ENCODE data around the gene SLC66A1.
"Not testable (repeated sequence)": the region's sequence is repeated elsewhere in the genome, so short reads cannot be mapped to it uniquely, and the experiment has no call there.

SLC66A1 gene, protein sequence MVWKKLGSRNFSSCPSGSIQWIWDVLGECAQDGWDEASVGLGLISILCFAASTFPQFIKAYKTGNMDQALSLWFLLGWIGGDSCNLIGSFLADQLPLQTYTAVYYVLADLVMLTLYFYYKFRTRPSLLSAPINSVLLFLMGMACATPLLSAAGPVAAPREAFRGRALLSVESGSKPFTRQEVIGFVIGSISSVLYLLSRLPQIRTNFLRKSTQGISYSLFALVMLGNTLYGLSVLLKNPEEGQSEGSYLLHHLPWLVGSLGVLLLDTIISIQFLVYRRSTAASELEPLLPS

DNA sequence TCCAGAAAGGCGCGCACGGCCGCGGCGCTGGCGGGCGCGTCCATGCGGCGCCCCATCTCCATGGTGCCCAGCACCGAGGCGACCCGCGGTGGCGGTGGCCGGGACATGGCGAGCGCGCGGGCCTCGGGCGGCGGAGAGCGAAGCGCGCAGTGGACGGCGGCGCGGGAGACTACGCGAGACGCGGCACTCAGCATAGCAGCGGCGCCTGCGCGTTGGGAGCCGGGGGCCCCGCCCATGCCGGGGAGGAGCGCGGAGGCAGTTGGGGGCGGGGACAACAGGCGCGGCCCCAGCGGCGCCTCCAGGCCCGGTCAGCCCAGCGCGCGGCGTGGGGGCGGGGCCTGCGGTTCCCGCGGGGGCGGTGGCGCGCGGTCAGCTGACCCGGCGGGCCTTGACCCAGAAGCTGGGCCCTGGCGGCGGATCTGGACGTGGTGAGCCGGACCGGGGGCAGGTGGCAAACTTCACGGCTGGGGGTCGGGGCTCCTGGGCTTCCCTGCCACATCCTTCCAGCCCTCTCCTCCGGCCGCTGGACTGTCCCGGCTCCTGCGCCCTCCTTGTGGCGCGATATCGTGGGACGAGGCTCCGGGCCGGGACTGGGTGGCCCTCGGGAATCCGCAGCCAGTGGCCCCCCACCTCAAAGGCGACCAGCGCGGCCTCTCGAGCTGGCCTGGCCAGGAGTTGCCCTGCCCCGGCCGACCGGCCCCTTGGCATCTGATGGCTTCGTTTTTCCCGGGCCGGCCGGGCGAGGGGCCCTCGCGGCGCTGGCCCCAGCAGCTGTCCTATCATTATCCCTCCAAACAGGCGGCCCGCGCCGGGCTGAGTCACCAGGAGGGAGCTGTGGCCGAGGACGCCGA, at the start of gene SLC66A1, which contains the start of gene AKR7A2:
Gene SLC66A1, plus strand, starts transcription at position 396 of the 851 bp plus-strand sequence. CDS start 5,352 bp downstream, outside the sequence.
Gene AKR7A2, minus strand, starts transcription at position 214 of the 851 bp plus-strand sequence. Its CDS starts 20 bp downstream, at position 194.
- DNase-seq: peak; percentile 38

DNA sequence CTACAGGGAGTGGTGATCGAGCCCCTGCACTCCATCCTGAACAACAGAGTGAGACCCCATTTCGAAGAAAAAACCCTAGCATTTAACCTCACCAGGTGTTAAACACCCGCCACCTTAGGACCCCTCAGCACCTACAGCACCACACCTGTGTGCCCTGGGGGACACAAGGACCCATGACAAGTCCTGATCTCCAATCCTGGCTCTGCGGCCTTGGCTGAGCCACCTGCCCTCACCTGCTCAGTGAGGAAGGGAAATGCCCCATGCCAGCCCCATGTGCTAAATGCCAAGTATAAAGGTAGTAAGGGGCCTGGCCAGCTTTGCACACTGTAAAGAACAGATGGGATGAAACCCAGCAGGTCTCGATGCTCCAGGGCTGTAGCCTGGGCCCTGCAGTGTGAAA, 49.4 kb upstream of the SLC66A1 start:
- DNase-seq: no peak

DNA sequence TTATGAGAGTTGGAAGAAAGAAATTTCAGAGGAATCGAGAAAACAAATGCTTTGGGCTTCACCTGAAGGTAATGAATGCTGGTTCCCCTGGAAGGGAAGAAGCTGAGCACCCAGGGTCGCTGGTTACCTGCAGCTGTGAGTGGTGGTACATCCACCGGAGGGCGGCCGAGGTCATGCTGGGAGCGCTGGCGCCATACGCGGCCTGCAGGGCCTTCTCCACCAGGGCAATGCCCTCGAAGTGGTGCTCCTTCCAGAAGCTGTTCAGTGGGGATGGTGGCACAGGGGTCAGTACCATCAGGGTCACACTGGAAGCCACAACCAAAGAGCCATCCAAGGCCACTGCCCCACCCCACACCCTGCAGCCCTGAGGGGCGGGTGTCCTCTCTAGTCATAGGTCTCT, 43.7 kb upstream of the SLC66A1 start:
- no peak for DNase-seq

DNA sequence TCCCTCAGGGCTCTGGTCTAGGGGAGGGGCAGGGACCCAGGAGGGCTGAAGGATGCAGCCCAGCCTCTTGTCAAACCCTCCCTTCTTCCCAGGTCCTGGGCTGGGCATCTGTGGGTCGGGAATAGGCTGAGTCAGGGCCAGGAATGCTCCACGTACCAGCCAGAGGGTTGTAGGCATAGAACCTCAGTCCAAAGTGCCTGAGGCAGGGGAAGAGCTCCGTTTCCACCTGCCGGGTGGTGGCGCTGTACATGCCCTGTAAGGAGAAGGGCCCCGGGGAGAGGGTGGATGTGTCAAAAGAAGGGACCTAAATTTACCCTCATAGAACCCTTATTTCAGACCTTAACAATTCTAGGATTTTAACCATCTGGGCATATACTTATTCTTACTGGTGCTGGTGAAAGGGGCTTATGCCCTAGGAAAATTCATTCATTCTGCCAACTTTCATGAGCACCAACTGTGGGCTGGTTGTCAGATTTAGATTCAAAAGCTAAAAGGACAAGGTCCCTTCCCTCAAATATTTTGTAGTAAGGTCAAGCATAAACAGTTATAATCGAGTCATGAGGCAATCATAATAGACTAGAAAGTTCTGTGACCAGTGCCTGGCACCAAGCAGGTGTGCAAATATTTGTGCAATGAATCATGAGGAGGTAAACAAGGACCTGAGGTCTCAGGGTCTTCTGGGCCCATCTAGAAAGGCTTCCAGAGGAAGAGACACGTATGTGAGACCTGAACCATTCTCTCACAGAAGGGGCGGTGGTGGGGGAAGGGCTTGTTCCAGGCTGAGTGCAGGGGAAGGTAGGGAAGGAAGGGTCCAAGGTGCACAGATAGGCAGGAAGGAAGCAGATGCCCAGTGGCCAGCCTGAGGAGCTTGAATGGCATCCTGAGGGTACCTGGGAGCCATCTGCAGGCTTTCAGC, 42.4 kb upstream of the SLC66A1 start:
- not testable (repeated sequence) for DNase-seq

DNA sequence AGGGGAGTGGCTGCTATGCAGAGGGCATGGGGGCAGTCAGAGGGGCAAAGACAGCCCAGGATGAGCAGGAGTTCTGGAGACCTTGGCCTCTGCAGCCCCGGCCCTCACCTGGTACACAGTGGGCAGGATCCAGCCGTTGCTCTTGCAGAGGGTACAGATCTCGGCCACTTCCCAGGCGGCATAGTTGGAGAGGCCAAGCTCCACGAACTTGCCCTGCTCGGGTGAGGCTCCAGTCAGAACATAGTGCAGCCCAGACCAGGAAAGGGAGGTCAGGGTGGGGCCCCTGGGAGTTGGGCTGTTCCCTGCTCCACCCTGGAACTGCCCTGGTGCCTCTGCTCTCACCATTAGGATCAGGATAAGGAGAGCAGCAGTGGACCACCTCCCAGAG, 41.8 kb upstream of the SLC66A1 start:
- DNase-seq: not testable (repeated sequence)

DNA sequence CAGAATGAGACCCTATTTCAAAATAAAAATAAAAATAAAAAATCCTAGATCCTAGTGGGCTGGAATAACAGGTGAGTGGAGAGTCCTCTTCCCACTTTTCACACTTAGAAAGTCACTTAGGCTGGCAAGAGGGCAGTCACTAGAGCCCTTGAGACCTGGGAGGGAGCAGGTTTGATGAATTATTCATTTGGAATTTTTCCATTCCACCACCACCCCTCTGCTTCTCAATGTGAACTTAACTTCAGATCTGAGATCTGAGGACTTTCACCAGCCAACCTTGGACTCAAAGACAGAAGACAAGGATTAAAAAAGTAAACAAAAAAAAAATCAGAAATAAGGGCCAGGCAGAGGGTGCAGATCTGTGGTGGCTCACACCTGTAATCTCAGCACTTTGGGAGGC, 40.1 kb upstream of the SLC66A1 start:
- no peak for DNase-seq

DNA sequence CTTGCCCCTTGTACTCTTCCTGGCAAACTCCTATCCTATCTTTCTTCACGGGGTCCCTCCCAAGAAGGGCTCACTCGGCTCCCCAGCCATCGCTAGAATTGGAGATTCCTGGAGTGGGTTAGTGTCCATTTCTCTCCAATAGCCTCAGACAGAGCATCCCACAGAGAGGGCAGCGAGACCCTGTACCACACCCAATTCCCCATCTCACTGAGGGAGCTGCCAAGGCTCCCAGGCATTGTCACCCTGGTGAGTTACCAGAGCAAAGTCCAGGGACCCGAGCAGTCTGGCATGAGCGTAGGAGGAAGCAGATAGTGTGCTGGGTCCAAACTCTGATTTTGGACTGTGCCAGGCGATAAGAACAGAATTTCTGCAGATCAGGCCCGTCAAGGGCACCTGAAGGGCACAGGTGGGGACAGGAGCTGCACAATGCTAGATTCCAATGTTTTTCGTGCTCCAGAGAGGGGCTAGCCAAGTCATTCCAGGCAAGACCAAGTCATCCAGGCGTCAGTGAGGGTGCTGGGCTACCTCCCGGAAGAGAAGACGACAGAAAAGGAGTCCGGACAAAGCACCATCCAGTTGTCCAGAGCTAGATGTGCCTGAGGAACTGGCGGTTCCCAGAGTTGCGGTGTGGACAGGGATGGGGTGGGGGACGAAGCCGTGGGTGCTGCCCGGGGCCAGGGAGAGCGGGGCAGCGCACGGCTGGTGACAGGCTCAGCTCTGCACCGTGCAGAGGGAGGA, 38.9 kb upstream of the SLC66A1 start:
- DNase-seq: no peak

DNA sequence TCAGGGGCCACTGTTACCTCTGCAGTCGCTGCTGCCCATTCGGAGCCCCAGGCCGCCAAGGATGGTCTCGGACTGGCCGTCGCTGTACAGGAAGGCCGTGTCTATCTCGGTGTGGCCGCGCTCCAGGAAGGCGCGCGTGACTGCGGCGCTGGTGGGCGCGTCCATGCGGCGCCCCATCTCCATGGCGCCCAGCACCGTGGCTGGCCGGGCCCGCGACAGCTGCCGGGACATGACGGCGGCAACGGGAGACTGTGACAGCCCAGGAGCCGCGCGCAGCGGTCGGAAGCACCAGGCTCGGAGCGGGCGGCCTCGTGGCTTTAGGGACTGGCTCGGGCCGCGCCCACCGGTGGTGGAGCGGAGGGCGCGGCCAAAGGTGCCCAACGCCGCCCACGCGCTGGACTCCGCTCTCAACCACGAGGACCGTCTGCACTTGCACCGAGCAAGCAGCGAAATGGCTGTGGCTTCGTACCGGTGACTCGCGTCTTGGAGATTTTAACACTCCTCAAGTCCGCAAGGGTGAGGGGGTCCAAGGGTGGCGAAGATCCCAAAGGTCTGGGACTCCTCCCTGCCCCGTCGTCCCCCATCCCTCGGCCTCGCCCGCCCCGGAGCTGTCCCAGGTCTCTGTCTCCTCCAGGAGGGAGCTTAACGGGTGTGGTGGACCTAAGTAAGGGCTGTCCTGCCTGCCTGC, 38.1 kb upstream of the SLC66A1 start:
- not testable (repeated sequence) for DNase-seq

DNA sequence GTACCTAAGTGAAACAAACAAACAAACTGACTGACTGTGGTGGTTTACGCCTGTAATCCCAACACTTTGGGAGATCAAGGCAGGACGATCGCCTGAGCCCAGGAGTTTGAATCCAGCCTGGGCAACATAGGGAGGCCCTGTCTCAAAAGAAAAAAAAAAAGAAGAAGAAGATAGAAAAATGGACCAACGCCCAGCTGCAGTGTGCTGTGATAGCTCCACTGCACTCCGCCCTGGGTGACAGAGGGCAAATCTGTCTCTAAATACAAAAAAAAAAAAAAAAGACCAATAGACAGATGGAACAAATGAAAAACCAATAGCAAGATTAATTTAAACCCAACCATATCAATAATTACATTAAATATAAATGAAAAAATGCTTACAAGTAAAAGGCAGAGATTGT, 37.5 kb upstream of the SLC66A1 start:
- no peak for DNase-seq

DNA sequence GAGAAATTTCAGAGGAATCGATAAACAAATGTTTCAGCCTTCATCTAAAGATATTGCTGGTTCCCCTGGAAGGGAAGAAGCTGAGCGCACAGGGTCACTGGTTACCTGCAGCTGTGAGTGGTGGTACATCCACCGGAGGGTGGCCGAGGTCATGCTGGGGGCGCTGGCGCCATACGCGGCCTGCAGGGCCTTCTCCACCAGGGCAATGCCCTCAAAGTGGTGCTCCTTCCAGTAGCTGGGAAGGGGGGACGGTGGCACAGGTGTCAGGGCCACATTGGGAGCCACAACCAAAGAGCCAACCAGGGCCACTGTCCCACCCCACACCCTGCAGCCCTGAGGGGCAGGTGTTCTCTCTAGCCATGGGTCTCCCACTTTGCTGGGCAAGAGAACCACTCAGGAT, 28.2 kb upstream of the SLC66A1 start:
- no peak for DNase-seq

DNA sequence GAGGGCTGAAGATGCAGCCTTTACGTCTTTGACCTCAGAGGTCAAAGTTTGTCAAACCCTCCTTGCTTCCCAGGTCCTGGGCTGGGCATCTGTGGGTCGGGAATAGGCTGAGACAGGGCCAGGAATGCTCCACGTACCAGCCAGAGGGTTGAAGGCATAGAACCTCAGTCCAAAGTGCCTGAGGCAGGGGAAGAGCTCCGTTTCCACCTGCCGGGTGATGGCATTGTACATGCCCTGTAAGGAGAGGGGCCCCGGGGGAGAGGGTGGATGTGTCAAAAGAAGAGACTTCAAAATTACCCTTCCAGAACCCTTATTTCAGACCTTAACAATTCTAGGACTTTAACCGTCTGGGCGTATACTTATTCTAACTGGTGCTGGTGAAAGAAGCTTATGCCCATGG, 27.2 kb upstream of the SLC66A1 start:
- no peak for DNase-seq

DNA sequence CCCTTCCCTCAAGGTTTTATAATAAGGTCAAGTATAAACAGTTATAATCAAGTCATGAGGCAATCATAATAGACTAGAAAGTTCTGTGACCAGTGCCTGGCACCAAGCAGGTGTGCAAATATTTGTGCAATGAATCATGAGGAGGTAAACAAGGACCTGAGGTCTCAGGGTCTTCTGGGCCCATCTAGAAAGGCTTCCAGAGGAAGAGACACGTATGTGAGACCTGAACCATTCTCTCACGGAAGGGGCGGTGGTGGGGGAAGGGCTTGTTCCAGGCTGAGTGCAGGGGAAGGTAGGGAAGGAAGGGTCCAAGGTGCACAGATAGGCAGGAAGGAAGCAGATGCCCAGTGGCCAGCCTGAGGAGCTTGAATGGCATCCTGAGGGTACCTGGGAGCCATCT, 26.8 kb upstream of the SLC66A1 start:
- DNase-seq: not testable (repeated sequence)

DNA sequence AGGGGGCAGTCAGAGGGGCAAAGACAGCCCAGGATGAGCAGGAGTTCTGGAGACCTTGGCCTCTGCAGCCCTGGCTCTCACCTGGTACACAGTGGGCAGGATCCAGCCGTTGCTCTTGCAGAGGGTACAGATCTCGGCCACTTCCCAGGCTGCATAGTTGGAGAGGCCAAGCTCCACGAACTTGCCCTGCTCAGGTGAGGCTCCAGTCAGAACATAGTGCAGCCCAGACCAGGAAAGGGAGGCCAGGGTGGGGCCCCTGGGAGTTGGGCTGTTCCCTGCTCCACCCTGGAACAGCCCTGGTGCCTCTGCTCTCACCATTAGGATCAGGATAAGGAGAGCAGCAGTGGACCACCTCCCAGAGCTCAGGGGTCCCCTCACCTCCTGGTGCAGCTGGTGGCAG, 26.3 kb upstream of the SLC66A1 start:
- DNase-seq: not testable (repeated sequence)

DNA sequence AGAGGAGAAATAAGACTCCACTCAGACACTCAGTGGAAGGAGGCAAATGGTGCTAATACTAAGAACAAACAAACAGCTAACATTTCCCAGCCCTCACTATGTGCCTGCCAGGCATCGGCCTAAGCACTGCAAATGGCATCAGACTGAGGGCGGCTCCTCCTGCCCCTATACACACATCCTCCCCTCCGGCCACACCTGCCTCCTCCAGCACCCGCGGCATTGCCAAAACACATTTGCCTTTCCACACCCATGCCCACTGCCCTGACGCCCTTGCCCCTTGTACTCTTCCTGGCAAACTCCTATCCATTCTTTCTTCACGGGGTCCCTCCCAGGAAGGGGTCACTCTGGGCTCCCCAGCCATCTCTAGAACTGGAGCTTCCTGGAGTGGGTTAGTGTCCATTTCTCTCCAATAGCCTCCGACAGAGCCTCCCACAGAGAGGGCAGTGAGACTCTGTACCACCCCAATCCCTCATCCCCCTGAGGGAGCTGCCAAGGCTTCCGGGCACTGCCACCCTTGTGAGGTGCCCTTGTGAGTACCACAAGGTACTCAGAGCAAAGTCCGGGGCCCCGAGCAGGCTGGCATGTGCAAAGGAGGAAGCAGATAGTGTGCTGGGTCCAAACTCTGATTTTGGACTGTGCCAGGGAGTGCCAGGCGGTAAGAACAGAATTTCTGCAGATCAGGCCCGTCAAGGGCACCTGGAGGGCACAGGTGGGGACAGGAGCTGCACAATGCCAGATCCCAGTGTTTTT, 24.5 kb upstream of the SLC66A1 start:
- no peak for DNase-seq

DNA sequence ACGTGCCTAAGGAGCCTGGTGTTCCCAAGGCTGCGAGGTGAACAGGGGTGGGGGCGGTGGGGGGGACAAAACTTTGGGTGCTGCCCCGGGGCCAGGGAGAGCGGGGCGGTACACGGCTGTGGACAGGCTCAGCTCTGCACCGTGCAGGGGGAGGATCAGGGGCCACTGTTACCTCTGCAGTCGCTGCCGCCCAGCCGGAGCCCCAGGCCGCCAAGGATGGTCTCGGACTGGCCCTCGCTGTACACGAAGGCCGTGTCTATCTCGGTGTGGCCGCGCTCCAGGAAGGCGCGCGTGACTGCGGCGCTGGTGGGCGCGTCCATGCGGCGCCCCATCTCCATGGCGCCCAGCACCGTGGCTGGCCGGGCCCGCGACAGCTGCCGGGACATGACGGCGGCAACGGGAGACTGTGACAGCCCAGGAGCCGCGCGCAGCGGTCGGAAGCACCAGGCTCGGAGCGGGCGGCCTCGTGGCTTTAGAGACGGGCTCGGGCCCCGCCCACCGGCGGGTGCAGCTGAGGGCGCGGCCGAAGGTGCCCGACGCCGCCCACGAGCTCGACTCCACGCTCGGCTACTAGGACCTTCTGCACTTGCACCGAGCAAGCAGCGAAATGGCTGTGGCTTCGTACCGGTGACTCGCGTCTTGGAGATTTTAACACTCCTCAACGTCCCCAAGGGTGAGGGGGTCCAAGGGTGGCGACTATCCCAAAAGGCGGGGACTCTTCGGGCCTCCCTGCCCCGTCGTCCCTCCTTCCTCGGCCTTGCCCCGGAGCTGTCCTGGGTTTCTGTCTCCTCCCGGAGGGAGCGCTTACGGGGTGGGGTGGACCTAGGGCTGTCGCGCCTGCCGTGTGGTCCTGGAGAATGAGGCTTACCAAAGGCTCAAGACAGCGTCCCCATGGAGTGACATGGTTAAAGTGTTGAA, 23.5 kb upstream of the SLC66A1 start, which contains the start of gene AKR7A3:
Gene AKR7A3, minus strand, starts transcription at position 447 of the 918 bp plus-strand sequence. Its CDS starts 61 bp downstream, at position 386.
- DNase-seq: not testable (repeated sequence)

DNA sequence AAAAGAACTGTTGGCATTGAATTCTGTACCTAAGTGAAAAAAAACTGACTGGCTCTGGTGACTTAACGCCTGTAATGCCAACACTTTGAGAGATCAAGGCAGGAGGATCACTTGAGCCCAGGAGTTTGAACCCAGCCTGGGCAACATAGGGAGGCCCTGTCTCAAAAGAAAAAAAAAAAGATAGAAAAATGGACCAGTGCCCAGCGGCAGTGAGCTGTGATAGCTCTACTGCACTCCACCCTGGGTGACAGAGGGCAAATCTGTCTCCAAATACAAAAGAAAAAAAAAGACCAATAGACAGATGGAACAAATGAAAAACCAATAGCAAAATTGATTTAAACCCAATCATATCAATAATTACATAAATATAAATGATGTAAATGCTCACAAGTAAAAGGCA, 22.9 kb upstream of the SLC66A1 start:
- DNase-seq: no peak

DNA sequence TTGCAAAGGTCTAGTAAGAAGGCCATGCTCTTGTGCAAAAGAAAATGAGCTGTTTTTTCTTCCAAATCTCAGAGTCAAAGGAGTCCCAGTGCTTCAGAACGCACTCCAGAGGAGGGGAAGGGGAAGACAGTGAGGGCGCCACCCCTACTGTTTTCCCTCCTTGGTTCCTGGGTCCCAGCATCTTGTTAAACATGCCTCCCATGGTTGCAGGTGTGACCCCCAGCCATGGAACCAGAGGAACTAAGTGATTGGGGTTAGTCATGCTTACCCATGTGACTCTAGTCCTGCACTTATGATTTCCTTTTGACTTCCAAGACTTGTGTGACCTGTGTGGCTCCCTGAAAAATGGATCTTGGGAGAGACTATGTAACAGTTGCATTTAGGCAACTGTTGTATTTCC, 17.5 kb upstream of the SLC66A1 start:
- no peak for DNase-seq

DNA sequence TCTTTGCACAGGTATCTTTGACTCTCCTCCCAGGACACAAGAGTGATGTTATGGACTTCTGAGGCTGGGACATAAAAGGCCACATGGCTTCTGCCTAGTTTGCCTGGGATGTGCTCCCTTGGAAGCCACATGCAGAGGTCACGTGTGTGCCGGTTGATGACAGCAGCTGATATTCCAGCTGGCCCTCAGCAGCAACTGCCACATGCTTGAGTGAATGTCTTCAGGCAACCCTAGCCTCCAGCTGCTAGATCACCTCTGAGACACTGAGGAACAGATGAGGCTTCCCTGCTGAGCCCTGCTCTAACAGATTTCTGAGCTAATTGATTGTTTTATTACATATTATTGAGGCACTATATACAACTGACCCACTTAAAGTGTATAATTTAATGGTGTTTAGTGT, 11.9 kb upstream of the SLC66A1 start:
- DNase-seq: no peak

DNA sequence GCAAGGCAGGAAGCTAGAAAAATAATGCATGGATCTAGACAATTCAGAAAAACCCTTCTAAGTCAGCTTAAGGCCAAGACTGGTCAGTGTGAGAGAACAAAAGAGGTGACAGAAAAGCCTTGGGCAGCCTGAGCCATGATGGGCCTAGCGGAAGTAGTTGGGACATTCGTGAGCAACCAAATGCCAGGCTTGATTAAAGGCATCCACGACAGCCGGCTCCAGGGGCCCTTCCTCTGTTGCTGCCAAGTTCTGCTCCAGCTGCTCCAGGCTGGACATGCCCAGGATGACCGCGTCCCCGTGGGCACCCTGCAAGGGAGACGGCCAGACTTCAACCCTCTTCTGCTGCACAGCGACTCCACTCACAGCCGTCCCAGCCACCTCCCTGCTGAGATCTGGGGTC, 8.0 kb upstream of the SLC66A1 start:
- DNase-seq: not testable (repeated sequence)

DNA sequence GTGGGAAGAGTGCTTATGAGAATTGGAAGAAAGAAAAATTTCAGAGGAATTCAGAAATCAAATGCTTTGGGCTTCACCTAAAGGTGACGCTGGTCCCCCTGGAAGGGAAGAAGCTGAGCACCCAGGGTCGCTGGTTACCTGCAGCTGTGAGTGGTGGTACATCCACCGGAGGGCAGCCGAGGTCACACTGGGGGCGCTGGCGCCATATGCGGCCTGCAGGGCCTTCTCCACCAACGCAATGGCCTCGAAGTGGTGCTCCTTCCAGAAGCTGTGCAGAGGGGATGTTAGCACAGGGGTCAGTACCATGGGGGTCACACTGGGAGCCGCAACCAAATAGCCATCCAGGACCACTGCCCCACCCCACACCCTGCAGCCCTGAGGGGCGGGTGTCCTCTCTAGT, 6.2 kb upstream of the SLC66A1 start:
- no peak for DNase-seq

Data from NCI-H187 treated with DMSO at 0.1 percent for 48 hours (cell line).